HG03342 (cell line): ENCODE results near the gene PPDPF.

Source experiments
- ATAC-seq: cut with Tn5 transposase; IDR thresholded peaks from one replicate; pipeline ENCODE4 v1.9.1; 2021; ENCODE audit warnings: mild to moderate bottlenecking, moderate library complexity; ENCODE audit not compliant: unreplicated experiment

Gene PPDPF

GRCh38 chr20:63519668-63520503 lies 679 bp upstream of the PPDPF start:
- ATAC-seq: peak; percentile 35

GRCh38 chr20:63520934-63521601 lies 503 bp downstream of the PPDPF start:
- peak; percentile 40 for ATAC-seq

- ATAC-seq: no peak
Measured at GRCh38 chr20:63521602-63522001, 1.0 kb downstream of the PPDPF start.

GRCh38 chr20:63522091-63522868 lies 1.7 kb downstream of the PPDPF start:
- no peak for ATAC-seq

DNA sequence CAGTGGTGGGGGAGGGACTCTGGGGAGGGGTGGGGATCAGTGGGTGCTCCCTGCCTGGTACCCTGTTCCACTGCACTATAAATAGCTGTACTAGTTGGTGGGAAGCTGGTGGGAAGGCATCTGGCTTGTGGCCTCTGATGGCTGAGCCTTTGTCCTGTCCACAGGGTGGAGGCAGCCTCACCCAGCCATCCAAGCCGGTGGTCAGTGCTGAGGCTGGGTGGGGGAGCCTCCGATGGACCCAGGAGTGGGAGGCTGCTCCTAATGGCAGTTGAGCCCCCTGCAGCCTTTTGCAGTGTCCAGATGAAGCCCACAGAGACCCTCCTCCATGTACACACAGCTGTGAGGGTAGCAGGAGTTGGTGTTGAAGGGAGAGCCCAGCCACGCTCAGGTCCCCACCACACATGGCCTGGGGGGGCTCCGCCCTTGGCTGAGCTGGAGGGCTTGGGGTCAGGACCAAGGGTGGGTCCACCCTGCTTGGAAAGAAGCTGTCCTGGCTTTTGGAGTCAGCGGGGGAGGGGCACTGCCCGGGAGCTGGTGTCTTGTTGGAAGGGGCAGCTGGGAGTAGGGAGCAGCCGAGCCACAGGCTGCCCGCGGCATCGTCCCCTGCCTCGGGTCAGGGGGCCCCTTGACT lies 2.5 kb downstream of the PPDPF start:
- no peak for ATAC-seq

- no peak for ATAC-seq
Measured at GRCh38 chr20:63525185-63525584, 4.6 kb downstream of the PPDPF start.

GRCh38 chr20:63525971-63526370 lies 5.4 kb downstream of the PPDPF start:
- no peak for ATAC-seq

- no peak for ATAC-seq
Measured at GRCh38 chr20:63527184-63527583, 6.6 kb downstream of the PPDPF start.

DNA sequence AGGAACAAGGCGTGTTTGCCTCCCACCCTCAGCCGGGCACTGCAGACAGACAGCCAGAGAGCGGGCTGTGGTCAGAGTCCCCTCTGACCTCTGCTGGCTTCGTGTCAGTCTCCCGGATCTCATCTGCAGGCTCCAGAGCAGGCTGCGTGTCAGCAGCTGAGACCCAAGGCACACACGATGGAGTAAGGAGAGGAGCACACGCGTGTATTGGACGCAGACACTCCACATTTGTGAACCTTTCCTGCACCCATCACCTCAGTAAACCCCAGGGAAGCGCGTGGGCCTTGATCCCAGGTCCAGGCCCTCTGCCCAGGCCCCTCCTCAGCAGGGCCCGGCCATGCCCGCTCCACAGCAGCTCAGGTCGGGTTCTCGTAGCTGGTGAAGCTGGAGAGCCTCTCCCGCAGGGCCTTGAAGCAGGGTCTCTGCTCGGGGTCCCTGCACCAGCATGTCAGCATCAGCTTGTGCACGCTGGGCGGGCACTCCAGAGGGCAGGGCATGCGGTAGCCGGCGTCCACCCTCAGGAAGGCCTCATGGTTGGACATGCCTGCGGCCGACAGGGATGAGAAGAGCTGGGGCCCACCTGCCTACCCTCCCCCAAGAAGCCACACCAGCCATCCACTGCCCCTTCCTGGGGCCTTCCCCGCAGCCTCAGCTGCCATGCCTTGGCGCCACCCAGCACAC lies 8.8 kb downstream of the PPDPF start:
- no peak for ATAC-seq

GRCh38 chr20:63529861-63530787 lies 9.6 kb downstream of the PPDPF start:
- no peak for ATAC-seq

GRCh38 chr20:63530788-63531160 lies 10.2 kb downstream of the PPDPF start:
- ATAC-seq: no peak

- ATAC-seq: no peak
Measured at GRCh38 chr20:63531686-63532448, 11.3 kb downstream of the PPDPF start.

DNA sequence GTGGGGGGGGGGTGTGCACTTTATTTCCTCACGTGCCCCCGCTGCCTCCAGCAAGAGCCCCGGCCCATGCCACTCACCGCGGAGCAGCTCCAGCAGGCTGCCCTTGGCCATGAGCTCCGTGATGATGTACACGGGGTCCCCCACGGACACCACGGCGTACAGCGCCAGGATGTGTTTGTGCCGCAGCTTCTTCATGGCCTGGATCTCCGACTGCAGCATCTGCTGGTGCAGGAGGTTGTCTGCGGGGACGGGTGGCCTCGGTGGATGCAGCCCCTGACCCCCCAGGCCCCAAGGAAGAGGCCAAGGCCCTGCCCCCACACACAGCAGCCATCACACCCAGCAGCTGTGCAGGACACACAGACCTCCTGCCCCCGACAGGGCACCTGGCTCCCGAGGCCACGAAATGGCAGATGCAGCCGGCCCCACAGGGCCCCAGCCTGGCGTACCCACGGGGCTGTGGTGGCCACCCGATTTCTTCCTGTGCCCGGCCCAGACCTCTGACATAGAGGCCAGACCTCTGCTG lies 11.9 kb downstream of the PPDPF start:
- no peak for ATAC-seq

DNA sequence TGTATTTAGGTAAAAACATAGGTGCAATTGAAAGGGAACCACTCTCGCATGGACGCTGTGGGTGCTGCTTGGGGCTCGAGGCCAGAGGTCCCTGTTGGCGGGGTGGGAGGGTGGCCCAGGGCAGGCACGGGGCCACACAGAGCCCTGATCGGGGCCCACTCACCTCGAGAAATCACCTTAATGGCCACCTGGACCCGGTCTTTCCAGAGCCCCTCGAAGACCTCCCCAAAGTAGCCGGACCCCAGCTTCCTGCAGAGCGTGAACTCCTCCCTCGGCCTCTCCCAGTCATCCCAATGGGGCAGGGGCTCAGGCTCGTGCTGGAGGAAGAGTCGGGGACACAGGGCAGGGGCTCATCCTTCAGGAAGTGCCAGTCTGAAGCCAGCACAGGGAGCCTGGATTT lies 12.8 kb downstream of the PPDPF start:
- no peak for ATAC-seq

DNA sequence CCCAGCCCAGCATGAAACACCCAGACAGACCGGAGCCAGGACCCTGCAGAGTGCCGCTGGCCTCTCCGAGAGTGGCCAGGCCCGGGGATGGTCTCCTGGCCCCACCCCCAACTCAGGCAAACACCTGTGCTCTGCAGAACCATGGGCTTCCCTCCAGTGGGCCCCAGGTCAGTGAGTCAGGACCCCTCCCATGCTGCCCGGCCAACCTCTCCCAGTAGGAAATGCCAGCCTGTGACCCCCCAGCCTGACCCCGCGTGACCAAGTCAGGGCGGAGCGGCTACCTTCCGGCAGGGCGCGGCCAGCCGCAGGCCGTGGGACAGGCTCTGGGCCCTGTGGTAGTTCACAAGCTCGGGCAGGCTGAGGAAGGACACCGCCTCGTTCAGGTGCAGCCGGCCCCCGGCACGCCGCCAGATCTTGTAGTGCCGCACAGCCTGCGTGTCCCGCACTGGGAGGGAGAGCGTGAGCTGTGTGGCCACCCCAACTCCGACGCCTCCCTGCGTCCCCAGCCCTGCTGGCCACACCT lies 13.4 kb downstream of the PPDPF start:
- no peak for ATAC-seq

- ATAC-seq: no peak
Measured at GRCh38 chr20:63534427-63534830, 13.9 kb downstream of the PPDPF start.

GRCh38 chr20:63534831-63535651 lies 14.5 kb downstream of the PPDPF start:
- no peak for ATAC-seq
